ENCODE measurements around the gene PRR20D. TPM values are rescaled to one million over a fixed set of nuclear protein-coding genes. Genes with fewer than 3 reads are reported as not detected.

Gene PRR20D
- total and polyA plus RNA-seq, 2 of the 13 experiments (the other 11 are each of a cell fraction or from before 2014, with no cell fraction given): not detected

DNA sequence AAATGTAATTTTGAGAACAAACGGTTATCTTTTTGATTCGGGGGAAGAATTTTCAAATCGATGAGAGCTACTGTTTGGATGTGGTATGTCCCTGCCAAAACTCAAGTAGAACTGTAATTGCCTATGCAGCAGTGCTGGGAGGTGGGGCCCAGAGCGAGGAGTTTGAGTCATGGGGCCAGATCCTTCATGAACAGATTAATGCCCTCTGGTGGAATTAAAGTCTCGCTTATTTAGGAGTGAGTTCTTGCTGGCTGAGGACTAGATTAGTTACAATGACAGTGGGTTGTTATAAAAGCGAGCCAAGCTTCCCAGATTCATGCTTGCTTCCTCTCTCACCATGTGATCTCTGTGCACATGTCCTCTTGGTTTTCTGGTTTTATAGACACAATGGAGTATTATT, 31.5 kb upstream of the PRR20D start:
- ATAC-seq: no peak
- WGBS (ENCODE audit: low lambda C conversion rate): 39% methylated on average over 6 of the region's 6 CpGs

More for the DNA sequence above, 31.5 kb upstream of the PRR20D start:
- no peak for TF ChIP-seq MIER3 (CRISPR knock-in tag; IDR thresholded peaks at IDR 0.05; ENCODE audit: borderline replicate concordance)
- TF ChIP-seq, protein P1, sequence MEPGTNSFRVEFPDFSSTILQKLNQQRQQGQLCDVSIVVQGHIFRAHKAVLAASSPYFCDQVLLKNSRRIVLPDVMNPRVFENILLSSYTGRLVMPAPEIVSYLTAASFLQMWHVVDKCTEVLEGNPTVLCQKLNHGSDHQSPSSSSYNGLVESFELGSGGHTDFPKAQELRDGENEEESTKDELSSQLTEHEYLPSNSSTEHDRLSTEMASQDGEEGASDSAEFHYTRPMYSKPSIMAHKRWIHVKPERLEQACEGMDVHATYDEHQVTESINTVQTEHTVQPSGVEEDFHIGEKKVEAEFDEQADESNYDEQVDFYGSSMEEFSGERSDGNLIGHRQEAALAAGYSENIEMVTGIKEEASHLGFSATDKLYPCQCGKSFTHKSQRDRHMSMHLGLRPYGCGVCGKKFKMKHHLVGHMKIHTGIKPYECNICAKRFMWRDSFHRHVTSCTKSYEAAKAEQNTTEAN (CRISPR knock-in tag; conservative IDR thresholded peaks at IDR 0.05): no peak
- TF ChIP-seq, protein P2, sequence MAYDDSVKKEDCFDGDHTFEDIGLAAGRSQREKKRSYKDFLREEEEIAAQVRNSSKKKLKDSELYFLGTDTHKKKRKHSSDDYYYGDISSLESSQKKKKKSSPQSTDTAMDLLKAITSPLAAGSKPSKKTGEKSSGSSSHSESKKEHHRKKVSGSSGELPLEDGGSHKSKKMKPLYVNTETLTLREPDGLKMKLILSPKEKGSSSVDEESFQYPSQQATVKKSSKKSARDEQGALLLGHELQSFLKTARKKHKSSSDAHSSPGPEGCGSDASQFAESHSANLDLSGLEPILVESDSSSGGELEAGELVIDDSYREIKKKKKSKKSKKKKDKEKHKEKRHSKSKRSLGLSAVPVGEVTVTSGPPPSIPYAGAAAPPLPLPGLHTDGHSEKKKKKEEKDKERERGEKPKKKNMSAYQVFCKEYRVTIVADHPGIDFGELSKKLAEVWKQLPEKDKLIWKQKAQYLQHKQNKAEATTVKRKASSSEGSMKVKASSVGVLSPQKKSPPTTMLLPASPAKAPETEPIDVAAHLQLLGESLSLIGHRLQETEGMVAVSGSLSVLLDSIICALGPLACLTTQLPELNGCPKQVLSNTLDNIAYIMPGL (CRISPR knock-in tag; IDR thresholded peaks at IDR 0.05; ENCODE audit: borderline replicate concordance in 1 of 2, low read depth in 1 of 2): no peak
- no peak for TF ChIP-seq ZNF569 (CRISPR knock-in tag; IDR thresholded peaks at IDR 0.05; ENCODE audit: borderline replicate concordance)
- TF ChIP-seq, protein P3, sequence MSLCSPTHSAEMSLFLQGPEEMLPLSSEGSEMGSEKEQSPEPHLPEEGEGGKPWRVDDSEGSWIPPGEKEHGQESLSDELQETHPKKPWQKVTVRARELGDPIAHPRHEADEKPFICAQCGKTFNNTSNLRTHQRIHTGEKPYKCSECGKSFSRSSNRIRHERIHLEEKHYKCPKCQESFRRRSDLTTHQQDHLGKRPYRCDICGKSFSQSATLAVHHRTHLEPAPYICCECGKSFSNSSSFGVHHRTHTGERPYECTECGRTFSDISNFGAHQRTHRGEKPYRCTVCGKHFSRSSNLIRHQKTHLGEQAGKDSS (CRISPR knock-in tag; IDR thresholded peaks at IDR 0.05; ENCODE audit: borderline replicate concordance, low read depth): no peak
- TF ChIP-seq, protein P4, sequence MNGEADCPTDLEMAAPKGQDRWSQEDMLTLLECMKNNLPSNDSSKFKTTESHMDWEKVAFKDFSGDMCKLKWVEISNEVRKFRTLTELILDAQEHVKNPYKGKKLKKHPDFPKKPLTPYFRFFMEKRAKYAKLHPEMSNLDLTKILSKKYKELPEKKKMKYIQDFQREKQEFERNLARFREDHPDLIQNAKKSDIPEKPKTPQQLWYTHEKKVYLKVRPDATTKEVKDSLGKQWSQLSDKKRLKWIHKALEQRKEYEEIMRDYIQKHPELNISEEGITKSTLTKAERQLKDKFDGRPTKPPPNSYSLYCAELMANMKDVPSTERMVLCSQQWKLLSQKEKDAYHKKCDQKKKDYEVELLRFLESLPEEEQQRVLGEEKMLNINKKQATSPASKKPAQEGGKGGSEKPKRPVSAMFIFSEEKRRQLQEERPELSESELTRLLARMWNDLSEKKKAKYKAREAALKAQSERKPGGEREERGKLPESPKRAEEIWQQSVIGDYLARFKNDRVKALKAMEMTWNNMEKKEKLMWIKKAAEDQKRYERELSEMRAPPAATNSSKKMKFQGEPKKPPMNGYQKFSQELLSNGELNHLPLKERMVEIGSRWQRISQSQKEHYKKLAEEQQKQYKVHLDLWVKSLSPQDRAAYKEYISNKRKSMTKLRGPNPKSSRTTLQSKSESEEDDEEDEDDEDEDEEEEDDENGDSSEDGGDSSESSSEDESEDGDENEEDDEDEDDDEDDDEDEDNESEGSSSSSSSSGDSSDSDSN (CRISPR knock-in tag; IDR thresholded peaks at IDR 0.05): no peak
- TF ChIP-seq SRSF1 (optimal IDR thresholded peaks at IDR 0.05; ENCODE audit: low read depth, low read length): no peak
- no peak for TF ChIP-seq SKI (IDR thresholded peaks at IDR 0.05; ENCODE audit: partially characterized antibody)
- no peak for TF ChIP-seq ZNF205 (CRISPR knock-in tag; IDR thresholded peaks at IDR 0.05)
- no peak for TF ChIP-seq ATRX (CRISPR knock-in tag; IDR thresholded peaks at IDR 0.05; ENCODE audit: borderline replicate concordance)
- no peak for TF ChIP-seq ZFY (CRISPR knock-in tag; IDR thresholded peaks at IDR 0.05)
- no peak for TF ChIP-seq ZNF564 (CRISPR knock-in tag; IDR thresholded peaks at IDR 0.05)
- no peak for TF ChIP-seq NFYC (CRISPR knock-in tag; IDR thresholded peaks at IDR 0.05)
- TF ChIP-seq NBN (conservative IDR thresholded peaks at IDR 0.05): no peak
- TF ChIP-seq HMG20A (CRISPR knock-in tag; IDR thresholded peaks at IDR 0.05; ENCODE audit: borderline replicate concordance): no peak
- no peak for TF ChIP-seq ZNF251 (CRISPR knock-in tag; IDR thresholded peaks at IDR 0.05)
- no peak for TF ChIP-seq GPN1 (CRISPR knock-in tag; IDR thresholded peaks at IDR 0.05; ENCODE audit: borderline replicate concordance)
- TF ChIP-seq, protein P5, sequence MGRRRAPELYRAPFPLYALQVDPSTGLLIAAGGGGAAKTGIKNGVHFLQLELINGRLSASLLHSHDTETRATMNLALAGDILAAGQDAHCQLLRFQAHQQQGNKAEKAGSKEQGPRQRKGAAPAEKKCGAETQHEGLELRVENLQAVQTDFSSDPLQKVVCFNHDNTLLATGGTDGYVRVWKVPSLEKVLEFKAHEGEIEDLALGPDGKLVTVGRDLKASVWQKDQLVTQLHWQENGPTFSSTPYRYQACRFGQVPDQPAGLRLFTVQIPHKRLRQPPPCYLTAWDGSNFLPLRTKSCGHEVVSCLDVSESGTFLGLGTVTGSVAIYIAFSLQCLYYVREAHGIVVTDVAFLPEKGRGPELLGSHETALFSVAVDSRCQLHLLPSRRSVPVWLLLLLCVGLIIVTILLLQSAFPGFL (CRISPR knock-in tag; IDR thresholded peaks at IDR 0.05): no peak
- POLR2A ChIA-PET: no interaction called here
- Histone ChIP-seq H3K79me2 (ENCODE audit: insufficient read depth, low read length) (no peaks in the 10 kb centered on the region), H3K27me3 (ENCODE audit: control insufficient read depth in 1 of 2, insufficient read depth in 2 of 2, low read length in 2 of 2) (no peaks in the 10 kb centered on the region; a peak in 1 of 5 replicates), H3K36me3 (replicated peaks in 1 of 2; ENCODE audit: control insufficient read depth in 1 of 2, insufficient read depth in 2 of 2, low read length in 2 of 2) (no peaks in the 10 kb centered on the region), H4K20me1 (ENCODE audit: insufficient read depth, low read length) (no peaks in the 10 kb centered on the region), H3K4me2 (ENCODE audit: low read depth, low read length) (no peak overlapping the region), H3K27ac (ENCODE audit: extremely low read length, insufficient read depth, low read length) (no peak overlapping the region), H2AFZ (ENCODE audit: low read length) (no peak overlapping the region), H3K4me1 (ENCODE audit: insufficient read depth, low read length) (no peaks in the 10 kb centered on the region), H3K9me3 (ENCODE audit: low read length) (peaks cover 54% of the 10 kb centered on the region), H3K9ac (ENCODE audit: insufficient read depth, low read depth, low read length) (no peak overlapping the region), H3K4me3 (replicated peaks in 1 of 3; ENCODE audit: insufficient read depth in 1 of 3, low read depth in 2 of 3, low read length in 3 of 3) (no peak overlapping the region)
- CTCF ChIA-PET (ENCODE audit: low intra/inter-chr PET ratio, low total read pairs): no interaction called here
- FAIRE-seq (no peak), DNase-seq (ENCODE audit: low spot score) (no peak)
- intact Hi-C loops (cut with micrococcal nuclease; ENCODE audit: unreplicated experiment): no loop called here
- BruUV-seq (replicated peaks): no TSS peak
- in situ Hi-C loops (cut with HindIII; ENCODE audit: extremely low pct_ligation_motif_present, low pct_unique_long_range_greater_than_20kb): no loop called here

Measured in HepG2 (cell line).